ENCODE data around the gene PDE11A.

PDE11A gene

GRCh38 chr2:177921726-177922125, 150.9 kb downstream of the PDE11A start:
- no peak for DNase-seq

GRCh38 chr2:177917169-177917568, 155.4 kb downstream of the PDE11A start:
- DNase-seq, result no peak

- DNase-seq, result no peak
Measured at GRCh38 chr2:177916342-177916741, 156.2 kb downstream of the PDE11A start.

- DNase-seq, result no peak
Measured at GRCh38 chr2:177914247-177914646, 158.3 kb downstream of the PDE11A start.

- DNase-seq, result no peak
Measured at GRCh38 chr2:177909962-177910361, 162.6 kb downstream of the PDE11A start.

- DNase-seq, result no peak
Measured at GRCh38 chr2:177908824-177909223, 163.8 kb downstream of the PDE11A start.

GRCh38 chr2:177908182-177908581, 164.4 kb downstream of the PDE11A start:
- no peak for DNase-seq

GRCh38 chr2:177906041-177906718, 166.4 kb downstream of the PDE11A start:
- DNase-seq, result peak; percentile 59

- DNase-seq, result no peak
Measured at GRCh38 chr2:177905640-177906039, 166.9 kb downstream of the PDE11A start.

- no peak for DNase-seq
Measured at GRCh38 chr2:177902395-177903163, 170.0 kb downstream of the PDE11A start.

- no peak for DNase-seq
Measured at GRCh38 chr2:177900082-177900481, 172.5 kb downstream of the PDE11A start.

- DNase-seq, result no peak
Measured at GRCh38 chr2:177897278-177897677, 175.3 kb downstream of the PDE11A start.

- DNase-seq, result no peak
Measured at GRCh38 chr2:177896587-177896986, 176.0 kb downstream of the PDE11A start.

GRCh38 chr2:177894546-177894945, 178.0 kb downstream of the PDE11A start:
- DNase-seq, result no peak

- no peak for DNase-seq
Measured at GRCh38 chr2:177893880-177894279, 178.7 kb downstream of the PDE11A start.

GRCh38 chr2:177891533-177891932, 181.0 kb downstream of the PDE11A start:
- DNase-seq, result no peak

GRCh38 chr2:177889818-177890460, 182.6 kb downstream of the PDE11A start:
- DNase-seq, result no peak

GRCh38 chr2:177888581-177888980, 184.0 kb downstream of the PDE11A start:
- no peak for DNase-seq

GRCh38 chr2:177887722-177888121, 184.9 kb downstream of the PDE11A start:
- DNase-seq, result no peak

GRCh38 chr2:177886824-177887223, 185.8 kb downstream of the PDE11A start:
- DNase-seq, result no peak

GRCh38 chr2:177885828-177886466, 186.6 kb downstream of the PDE11A start:
- no peak for DNase-seq

- DNase-seq, result no peak
Measured at GRCh38 chr2:177883177-177883576, 189.4 kb downstream of the PDE11A start.

GRCh38 chr2:177882501-177882900, 190.1 kb downstream of the PDE11A start:
- no peak for DNase-seq

Measured in activated naive CD4-positive, alpha-beta T cell treated with Interleukin-2 at 50 U/mL for 16 hours (primary cell).